Measurements from ENCODE around the gene DMD.
"Not testable (repeated sequence)": the region's sequence is repeated elsewhere in the genome, so short reads cannot be mapped to it uniquely, and the experiment has no call there.

Gene DMD

GRCh38 chrX:32455704-32456103 is 755.6 kb downstream of the DMD start:
- DNase-seq = no peak

- no peak for DNase-seq
Measured at GRCh38 chrX:32451954-32452695, 759.2 kb downstream of the DMD start.

GRCh38 chrX:32448945-32449344 is 762.4 kb downstream of the DMD start:
- DNase-seq = no peak

DNA sequence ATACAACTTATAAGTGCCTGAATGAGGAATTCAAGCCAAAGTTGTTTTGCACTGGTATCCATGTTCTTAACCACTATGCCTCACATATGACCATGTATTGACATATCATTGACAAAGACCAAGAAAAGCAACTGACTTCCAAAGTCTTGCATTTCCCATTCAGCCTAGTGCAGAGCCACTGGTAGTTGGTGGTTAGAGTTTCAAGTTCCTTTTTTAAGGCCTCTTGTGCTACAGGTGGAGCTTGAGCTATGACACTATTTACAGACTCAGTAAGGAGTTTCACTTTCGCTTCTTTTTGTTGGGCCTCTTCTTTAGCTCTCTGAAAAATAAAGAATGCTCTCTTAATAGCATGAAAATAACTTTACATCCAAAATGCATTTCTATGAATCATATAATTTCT is 763.0 kb downstream of the DMD start:
- no peak for DNase-seq

GRCh38 chrX:32447640-32448039 is 763.7 kb downstream of the DMD start:
- no peak for DNase-seq

GRCh38 chrX:32443841-32444240 is 767.5 kb downstream of the DMD start:
- no peak for DNase-seq

DNA sequence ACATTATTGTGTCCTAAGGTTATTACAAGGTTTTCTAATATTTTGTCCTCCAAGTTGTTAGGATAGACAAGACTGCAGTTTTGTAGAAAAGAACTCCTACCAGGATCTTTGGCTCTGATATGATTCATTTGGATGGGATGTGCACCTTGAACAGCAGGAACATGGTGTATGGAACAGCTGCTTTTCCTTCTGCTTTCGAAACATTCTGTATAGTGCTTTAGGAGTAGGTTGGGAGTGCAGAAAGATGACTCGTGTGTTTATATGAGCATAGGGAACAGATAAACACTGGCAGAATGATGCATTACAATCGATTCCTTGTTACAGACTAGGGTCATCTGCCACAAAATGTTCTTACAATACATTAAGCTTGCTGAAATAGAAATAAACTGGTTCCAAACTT is 790.1 kb downstream of the DMD start:
- DNase-seq = no peak

DNA sequence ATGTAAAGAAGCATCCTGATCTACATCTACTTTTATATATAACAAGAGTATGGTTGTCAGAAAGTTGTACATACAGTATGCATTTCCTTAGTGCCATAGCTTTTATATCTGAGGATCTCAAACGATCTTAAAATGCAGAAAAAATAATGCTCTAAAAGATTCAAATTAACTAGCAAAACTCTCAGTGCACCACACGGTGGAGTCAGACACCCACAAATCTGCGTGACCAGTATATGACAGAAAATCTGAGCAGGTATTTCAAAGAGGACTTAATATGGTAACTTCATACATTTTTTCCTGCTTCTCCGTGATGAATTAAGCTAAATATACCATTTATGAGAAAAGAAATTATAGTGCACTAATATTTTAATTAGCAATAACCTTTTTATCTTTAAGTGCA is 803.0 kb downstream of the DMD start:
- no peak for DNase-seq

DNA sequence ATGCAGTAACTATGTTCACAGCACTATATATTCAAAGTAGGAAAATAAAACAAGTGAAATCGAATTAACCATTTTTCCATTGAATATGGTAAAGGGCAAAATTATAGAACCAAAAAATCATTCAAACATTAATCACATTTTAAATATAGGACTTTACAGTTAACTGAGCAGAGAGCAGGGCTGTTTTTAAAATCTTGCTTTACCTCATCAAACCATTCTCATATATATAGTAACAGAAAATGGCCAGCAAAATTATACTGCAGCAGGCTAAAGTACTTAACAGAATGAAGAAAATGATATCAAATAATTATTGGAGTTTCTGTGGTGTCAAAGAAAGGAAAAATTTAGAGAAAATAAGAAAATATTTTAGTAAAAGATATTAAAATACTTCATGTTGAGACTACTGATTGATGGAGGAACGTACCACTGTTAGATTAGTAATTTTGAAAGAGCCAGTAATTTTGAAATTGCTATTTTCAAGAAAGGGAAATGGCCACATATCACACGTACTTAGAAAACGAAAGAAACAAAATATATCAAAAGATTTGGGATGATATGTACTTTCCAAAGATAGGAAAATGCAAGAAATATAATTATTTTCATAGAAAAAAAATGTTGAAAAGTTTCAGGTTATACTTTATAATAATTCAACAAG is 813.7 kb downstream of the DMD start:
- DNase-seq = no peak

GRCh38 chrX:32395878-32396277 is 815.5 kb downstream of the DMD start:
- no peak for DNase-seq

- DNase-seq = no peak
Measured at GRCh38 chrX:32392655-32393054, 818.7 kb downstream of the DMD start.

GRCh38 chrX:32370456-32371205 is 840.7 kb downstream of the DMD start:
- no peak for DNase-seq

GRCh38 chrX:32293962-32294700 is 917.2 kb downstream of the DMD start:
- DNase-seq = no peak

- no peak for DNase-seq
Measured at GRCh38 chrX:32289356-32289755, 922.0 kb downstream of the DMD start.

DNA sequence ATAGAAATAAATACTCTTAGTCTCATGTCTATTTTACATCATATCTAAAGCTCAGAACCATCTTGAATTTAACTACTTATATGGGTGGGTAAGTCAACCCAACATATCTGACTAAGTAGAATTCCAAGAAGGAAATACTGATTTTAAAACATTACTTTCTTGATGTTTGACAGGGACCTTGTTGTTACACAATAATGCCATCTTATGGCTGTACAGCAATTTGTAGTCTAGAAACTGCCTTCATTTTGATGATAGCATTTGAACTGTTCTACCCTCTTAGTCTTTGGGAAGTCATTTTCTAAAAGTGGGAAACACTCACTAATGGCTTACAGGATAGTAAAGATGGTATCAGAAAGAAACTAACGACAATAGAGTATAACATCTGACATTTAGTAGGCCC is 929.5 kb downstream of the DMD start:
- DNase-seq = no peak

DNA sequence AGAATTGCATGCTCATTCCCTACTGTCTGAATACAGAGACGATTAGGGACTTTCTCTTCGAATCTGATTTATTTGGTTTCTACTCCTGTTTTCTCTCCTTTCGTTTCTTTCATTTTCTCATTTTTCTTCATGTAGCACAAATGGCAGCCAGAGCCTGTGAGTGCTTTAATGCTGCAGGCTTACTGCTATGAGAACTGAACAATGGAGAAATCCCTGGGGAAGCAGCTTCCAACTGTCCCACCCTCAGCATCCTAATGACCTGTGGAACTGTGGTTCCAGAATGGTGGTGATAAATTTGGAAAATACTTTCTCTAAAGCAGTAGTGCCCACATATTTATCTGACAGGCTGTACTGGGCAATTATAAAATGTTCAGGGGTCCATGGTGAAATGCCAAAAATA is 930.4 kb downstream of the DMD start:
- no peak for DNase-seq

GRCh38 chrX:32280489-32280888 is 930.9 kb downstream of the DMD start:
- no peak for DNase-seq

- no peak for DNase-seq
Measured at GRCh38 chrX:32276153-32276552, 935.2 kb downstream of the DMD start.

- DNase-seq = no peak
Measured at GRCh38 chrX:32269866-32270265, 941.5 kb downstream of the DMD start.

DNA sequence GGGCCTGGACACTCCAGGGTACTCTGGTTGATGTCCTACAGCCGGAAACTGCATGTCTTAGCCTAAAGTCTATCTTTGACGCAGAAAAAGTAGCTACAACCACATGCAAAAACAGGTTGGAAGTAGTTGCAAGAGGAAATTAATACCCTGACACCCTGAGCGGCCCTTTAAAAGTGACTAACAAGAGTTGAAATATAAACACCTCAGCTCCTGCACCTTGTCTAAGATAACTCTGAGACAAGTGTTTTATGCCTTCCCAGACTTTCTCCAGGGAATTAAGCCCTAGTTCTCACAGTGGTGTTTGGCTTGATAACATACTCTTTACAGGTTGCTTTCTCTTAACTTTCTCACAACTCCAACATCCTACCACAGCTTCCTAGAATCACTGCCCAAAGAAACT is 943.1 kb downstream of the DMD start:
- no peak for DNase-seq

- DNase-seq = no peak
Measured at GRCh38 chrX:32267796-32268195, 943.6 kb downstream of the DMD start.

DNA sequence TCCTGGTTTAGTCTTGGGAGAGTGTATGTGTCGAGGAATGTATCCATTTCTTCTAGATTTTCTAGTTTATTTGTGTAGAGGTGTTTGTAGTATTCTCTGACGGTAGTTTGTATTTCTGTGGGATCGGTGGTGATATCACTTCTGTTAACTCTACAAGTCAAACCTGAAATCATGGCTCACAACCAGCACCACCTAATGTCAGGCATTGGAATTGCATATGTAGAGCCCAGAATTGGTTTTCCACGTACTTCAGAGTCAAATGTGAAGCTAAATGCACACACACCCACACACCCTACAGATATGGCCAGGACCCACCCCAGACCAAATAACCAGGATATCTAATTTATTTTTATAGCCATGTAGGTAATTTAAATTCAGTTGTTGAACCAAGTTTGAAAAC is 964.7 kb downstream of the DMD start:
- not testable (repeated sequence) for DNase-seq

GRCh38 chrX:32195611-32196010 is 1015.7 kb downstream of the DMD start:
- no peak for DNase-seq

All from activated gamma-delta T cell (primary cell).